Fibroblast of skin of back (primary cell): ENCODE data around the gene SALL3.

ENCODE experiments used
- DNase-seq: peaks from one replicate; pipeline ENCODE4 v3.0.0-alpha.2; 2013

The SALL3 gene

DNA sequence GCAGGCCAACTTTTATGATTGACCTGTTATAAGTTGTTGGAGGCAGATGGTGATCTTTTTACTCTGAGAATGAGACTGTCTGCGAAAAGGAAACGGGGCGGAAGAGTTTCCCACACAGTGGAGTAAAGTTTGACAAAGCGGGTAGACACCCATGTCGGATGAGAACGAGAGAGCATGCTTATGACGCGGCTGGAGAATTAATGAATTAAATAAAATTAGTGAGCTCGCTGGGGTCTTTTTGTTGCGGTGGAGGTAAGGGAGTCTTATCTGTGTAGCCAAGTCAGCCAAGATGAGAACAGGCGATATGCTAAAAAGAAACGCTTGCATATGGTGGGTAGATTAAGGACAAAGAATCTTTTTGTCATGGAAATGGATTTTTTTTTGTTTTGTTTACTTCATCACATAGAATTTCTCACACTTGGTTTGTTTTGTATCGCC lies 1.8 kb downstream of the SALL3 start:
- DNase-seq = no peak

DNA sequence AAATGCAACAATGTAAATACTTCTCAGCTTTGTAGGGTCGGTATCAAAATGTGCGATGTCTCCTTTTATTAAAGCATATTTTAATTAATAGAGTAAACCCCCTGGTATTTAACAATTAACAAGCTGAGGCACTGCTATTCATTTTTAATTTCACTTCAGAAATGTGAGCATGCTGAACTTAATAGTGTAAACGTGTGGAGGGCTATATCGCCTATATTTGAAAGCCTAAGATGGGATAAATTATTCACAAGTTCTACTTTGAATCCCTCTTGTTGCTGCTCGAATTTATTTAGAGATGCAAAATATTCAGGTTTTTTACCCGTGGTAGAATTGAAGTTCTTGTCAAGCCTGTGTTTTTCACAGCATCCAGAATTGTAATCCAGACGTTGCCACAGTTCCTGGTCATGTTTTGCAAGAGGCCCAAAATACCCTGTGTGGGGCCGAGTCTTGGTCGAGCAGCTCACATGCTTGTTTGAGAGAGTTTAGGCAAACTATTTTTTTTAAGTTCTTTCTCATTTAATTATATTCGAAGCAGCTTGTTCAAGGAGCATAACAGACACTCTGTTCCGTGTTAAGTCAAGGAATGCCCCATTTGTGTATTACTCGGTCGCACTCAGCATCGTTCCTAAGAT lies 2.5 kb downstream of the SALL3 start:
- no peak for DNase-seq

DNA sequence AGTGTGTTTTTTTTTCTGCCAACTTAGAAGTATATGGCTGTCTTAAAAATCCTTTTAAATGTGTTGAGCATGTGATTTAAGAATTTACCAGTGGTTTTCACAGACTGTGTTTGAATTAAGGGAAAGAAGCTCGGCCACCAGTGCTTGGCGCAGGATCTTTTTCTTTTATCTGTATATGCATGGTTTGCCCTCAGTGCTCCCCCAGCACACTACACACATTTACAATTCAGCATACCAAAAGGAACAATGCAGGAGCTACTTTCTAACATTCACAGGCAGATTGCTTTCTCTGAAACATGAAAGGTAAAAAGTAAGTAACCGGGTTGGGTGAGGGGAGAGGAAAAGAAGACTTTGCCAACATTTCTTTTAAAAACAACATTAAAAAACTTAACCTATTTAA lies 3.9 kb downstream of the SALL3 start:
- DNase-seq = no peak

DNA sequence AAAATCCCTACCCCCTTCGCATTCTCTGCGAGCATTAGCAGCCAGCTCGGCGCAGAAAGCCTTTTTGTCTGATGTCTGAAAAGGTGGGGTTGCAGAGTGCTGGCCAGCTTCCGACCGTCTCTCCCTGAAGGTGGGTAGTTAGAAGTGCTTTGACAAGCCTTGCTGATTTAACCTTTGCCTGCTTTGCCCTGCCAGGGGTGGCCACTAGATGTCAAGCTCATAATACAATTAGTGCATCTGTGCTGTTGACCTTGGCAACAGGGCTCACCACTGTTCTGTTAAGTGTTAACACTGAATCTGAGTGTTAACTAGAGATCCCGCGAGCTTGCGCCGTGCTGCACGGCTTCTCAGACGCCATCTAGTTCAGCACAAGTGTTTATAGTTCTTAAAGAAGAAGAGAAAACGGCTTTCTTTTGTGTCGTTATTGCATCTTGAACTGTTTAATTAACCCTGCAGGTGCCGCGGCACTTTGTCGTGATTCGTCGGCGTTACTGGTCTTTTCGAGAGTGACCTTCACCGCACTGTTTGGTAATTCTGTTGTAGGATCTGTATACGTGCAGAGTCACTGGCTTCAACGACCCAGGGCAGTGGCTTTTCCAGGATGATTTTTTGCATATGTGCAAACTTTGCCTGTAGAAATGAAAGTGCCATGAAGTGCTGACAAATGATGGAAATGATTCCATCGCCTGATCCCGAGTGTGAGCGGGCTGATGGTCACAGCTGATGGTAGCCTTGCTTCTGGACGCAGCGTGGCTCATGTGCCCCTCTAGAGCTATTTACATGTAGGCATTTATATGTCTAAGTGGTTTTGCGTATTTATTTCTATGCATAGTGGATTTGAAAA lies 5.5 kb downstream of the SALL3 start:
- no peak for DNase-seq

DNA sequence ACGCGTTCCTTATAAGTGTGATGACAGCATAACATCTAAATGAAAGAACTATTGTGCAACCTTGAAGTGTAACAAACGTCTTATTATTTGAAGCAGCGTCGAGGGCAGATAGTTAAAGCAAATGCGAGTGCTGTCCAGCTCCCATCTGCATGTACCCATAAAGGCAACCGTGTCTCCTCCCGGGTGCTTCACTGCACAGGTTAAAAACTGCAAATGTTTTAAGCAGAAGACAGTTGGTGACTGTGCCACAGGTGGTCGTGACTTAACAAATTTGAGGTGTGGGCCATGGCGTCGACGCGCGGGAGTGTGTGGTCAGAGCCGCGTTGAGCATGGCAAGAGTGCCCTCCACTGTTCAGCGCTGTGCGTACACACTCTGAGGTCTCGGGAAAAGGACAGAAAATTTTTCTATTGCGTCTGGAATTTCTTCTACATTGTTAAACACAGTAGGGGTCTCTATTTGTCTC lies 6.4 kb downstream of the SALL3 start:
- peak; percentile 7 for DNase-seq

DNA sequence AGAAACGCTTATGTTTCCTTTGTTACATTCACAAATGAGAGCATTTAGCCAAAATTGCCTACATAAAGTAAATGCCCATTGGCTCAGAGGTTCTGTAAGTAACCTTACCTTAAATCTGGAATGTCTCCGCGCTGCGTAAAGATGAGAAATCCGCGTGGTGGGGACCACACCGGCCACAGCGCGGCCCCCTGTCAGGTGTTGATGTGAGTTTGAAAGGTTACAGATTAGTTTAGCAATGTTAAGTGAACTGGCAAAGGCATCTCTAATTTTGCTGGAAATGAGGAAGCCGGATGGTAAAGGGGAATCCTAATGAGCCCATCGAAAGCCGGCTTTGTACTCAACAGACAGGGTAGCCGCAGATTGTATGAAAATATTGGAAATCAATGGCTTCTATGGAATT lies 11.8 kb downstream of the SALL3 start:
- no peak for DNase-seq

DNA sequence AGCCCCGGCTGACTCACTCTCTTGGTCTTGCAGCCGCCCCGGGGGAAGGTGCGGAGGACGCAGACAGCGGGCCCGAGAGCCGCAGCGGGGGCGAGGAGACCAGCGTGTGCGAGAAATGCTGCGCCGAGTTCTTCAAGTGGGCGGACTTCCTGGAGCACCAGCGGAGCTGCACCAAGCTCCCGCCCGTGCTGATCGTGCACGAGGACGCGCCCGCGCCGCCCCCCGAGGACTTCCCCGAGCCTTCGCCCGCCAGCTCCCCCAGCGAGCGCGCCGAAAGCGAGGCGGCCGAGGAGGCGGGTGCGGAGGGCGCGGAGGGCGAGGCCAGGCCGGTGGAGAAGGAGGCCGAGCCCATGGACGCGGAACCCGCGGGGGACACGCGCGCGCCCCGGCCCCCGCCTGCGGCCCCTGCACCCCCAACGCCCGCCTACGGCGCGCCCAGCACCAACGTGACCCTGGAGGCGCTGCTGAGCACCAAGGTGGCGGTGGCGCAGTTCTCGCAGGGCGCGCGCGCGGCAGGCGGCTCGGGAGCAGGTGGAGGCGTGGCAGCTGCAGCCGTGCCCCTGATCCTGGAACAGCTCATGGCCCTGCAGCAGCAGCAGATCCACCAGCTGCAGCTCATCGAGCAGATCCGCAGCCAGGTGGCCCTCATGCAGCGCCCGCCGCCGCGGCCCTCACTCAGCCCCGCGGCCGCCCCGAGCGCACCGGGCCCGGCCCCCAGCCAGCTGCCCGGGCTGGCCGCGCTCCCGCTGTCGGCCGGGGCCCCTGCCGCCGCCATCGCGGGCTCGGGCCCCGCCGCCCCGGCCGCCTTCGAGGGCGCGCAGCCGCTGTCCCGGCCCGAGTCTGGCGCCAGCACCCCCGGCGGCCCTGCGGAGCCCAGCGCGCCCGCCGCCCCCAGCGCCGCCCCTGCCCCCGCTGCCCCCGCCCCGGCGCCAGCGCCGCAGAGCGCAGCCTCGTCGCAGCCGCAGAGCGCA lies 12.7 kb downstream of the SALL3 start:
- DNase-seq = no peak

DNA sequence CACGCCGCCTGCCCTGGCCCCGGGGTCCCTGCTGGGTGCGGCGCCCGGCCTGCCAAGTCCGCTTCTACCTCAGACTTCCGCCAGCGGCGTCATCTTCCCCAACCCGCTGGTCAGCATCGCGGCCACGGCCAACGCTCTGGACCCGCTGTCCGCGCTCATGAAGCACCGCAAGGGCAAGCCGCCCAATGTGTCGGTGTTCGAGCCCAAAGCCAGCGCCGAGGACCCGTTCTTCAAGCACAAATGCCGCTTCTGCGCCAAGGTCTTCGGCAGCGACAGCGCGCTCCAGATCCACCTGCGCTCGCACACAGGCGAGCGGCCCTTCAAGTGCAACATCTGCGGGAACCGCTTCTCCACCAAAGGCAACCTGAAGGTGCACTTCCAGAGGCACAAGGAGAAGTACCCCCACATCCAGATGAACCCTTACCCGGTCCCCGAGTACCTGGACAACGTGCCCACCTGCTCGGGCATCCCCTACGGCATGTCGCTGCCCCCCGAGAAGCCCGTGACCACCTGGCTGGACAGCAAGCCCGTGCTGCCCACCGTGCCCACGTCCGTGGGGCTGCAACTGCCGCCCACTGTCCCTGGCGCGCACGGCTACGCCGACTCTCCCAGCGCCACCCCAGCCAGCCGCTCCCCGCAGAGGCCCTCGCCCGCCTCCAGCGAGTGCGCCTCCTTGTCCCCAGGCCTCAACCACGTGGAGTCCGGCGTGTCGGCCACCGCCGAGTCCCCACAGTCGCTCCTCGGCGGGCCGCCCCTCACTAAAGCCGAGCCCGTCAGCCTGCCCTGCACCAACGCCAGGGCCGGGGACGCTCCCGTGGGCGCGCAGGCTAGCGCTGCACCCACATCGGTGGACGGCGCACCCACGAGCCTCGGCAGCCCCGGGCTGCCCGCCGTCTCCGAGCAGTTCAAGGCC lies 13.7 kb downstream of the SALL3 start:
- DNase-seq = no peak

DNA sequence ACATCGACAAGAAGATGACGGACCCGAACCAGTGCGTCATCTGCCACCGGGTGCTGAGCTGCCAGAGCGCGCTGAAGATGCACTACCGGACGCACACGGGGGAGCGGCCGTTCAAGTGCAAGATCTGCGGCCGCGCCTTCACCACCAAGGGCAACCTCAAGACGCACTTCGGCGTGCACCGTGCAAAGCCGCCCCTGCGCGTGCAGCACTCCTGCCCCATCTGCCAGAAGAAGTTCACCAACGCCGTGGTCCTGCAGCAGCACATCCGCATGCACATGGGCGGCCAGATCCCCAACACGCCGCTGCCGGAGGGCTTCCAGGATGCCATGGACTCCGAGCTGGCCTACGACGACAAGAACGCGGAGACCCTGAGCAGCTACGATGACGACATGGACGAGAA lies 14.4 kb downstream of the SALL3 start:
- DNase-seq = no peak

DNA sequence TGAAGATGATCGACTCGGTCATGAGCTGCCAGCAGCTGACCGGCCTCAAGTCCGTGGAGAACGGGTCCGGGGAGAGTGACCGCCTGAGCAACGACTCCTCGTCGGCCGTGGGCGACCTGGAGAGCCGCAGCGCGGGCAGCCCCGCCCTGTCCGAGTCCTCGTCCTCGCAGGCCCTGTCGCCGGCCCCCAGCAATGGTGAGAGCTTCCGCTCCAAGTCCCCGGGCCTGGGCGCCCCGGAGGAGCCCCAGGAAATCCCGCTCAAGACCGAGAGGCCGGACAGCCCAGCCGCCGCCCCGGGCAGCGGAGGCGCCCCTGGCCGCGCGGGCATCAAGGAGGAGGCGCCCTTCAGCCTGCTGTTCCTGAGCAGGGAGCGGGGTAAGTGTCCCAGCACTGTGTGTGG lies 14.9 kb downstream of the SALL3 start:
- no peak for DNase-seq

DNA sequence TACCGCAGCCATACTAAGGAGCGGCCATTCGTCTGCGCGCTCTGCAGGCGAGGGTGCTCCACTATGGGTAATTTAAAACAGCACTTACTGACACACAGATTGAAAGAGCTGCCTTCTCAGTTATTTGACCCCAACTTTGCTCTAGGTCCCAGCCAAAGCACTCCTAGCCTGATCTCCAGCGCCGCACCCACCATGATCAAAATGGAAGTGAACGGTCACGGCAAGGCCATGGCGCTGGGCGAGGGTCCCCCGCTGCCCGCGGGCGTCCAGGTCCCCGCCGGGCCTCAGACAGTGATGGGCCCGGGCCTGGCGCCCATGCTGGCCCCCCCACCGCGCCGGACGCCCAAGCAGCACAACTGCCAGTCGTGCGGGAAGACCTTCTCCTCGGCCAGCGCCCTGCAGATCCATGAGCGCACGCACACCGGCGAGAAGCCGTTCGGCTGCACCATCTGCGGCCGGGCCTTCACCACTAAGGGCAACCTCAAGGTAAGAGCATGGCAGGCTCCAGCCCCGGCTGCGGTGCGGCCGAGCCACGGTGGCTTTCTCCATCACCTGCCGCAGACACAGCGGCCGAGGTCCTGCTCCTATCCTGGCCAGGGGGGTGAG lies 15.5 kb downstream of the SALL3 start:
- no peak for DNase-seq

DNA sequence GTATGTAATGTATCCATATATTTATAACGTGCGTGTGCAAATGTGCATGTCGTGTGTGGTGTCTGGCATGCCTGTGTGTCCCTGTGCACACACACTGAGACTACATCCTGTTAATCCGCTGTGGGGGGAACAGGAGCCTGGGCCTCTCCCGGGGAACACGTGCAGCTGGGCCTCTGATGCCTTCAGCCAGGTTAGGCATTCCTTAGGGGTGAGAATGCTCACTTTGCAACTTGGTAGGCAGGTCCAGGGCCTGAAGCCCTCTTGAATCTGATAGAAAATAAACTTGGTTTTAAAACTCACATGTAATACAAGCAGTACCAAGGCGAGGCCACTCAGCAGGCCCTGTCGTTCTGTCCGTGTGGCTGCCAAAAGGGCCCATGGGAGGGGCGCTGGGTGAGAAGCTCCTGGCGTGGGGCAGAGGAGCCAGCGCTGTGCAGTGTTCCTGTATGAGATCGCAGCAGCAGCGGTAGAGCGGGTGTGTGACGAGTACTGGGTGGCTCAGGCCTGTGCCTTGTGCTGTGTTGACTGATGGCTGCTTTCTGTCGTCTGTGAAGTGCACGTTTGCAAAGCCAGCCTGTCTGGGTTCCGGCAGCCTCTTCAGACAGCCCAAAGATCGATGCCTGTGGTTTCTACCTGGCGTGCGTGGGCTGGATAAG lies 16.2 kb downstream of the SALL3 start:
- no peak for DNase-seq

DNA sequence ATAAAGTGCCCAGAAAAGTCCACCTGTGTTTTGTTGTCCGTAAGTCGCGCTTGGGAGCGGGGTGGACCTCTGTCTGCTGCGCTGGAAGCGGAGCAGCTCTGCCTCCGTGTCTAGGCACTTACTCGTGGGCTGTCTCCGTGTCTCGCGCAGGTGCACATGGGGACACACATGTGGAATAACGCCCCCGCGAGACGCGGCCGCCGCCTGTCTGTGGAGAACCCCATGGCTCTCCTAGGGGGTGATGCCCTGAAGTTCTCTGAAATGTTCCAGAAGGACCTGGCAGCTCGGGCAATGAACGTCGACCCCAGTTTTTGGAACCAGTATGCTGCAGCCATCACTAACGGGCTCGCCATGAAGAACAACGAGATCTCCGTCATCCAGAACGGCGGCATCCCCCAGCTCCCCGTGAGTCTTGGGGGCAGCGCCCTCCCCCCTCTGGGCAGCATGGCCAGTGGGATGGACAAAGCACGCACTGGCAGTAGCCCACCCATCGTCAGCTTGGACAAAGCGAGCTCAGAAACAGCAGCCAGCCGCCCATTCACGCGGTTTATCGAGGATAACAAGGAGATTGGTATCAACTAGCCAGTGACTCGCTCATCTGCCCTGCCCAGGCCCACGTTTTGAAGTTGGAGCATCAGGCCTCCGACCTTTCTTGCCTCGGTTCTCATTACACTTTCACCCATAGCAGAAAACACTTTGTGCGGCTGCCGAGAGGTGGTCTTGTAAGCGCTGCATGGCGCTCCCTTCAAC lies 17.3 kb downstream of the SALL3 start:
- no peak for DNase-seq

DNA sequence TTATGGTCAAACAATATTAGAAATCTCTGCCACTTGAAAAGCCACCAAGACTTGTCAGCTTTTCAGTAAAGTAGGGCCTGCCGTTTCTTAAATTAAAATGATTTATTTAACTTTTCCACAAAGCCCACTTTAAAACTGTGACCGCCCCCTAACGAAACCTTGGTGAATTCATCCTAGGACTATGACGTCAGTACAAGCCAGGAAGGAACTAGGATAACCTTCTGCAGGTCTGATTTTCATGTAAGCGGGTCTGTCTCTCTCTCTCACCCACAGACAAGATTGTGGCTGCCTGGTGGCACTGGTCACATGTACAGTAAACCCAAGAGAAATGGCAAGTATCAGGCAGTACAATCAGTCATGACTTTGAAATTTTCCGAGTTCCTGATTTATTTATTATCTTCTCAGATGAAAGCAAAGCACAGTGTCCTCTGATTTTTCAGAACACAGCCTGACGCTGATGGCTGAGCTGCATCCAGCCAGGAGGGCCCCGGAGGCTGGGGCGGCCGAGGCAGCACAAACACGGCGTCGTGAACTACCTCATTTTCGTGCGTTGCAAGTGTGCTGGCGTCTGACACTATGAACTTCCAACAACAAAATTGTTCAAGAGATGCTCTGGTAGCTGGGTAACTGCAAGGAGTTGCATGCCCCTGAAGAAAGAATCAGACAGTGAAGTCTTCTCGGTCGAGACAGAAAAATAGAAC lies 18.9 kb downstream of the SALL3 start:
- no peak for DNase-seq

DNA sequence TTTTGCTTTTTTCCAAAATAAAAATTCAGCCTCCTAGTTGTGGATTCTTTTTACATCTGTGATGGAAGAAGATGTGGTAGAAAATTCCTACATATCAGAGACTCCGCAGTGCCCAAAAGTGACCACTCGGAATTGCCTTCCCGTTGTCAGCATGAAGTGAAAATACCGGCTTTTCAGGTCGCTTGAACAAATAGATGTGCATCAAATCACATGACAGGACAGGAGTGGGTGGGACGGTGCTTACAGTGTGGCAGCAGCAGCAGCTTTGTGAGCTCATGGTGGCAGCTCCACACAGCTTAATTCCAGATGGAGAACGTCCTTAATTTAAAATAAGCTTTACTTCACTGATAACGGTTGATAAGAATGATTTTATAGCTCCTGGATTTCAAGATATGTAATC lies 20.3 kb downstream of the SALL3 start:
- DNase-seq = no peak

DNA sequence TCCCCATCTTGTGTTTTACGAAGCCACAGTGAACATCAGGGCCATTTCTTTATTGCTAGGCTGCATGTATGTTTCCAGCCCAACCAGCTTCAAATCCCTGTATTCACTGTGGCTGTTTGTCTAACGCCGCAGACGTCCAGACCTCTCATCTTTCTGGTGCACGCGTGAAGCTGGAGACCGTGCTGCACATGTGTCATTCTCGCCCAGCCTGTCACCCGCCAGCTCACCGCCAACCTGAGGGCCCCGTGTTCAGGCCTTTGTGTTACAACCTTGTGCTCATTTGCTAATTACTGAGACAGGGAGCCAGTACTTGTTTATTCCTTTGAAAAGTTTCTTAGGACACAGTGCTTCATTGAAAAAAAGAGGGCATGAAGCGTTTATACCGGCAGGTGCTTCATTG lies 21.4 kb downstream of the SALL3 start:
- DNase-seq = no peak

DNA sequence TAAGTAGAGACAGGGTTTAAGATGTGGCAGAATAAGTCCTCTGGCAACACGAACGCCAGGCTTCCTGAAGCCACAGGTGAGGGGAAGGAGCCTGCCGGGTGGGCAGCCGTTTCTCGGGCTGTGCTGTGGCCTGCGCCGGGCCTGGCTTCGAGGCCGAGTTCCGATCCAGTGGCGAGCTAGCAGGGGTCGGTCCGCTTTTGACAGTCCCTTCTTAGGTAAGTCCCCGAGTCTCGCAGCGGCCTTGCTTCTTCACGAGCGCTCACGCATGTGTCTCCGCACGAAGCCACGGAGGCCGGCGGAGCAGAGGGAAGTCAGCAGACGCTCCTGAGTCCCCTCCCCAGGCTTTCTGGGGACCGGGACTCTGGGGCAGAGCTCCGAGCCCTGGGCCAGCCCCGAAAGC lies 26.0 kb downstream of the SALL3 start:
- no peak for DNase-seq

DNA sequence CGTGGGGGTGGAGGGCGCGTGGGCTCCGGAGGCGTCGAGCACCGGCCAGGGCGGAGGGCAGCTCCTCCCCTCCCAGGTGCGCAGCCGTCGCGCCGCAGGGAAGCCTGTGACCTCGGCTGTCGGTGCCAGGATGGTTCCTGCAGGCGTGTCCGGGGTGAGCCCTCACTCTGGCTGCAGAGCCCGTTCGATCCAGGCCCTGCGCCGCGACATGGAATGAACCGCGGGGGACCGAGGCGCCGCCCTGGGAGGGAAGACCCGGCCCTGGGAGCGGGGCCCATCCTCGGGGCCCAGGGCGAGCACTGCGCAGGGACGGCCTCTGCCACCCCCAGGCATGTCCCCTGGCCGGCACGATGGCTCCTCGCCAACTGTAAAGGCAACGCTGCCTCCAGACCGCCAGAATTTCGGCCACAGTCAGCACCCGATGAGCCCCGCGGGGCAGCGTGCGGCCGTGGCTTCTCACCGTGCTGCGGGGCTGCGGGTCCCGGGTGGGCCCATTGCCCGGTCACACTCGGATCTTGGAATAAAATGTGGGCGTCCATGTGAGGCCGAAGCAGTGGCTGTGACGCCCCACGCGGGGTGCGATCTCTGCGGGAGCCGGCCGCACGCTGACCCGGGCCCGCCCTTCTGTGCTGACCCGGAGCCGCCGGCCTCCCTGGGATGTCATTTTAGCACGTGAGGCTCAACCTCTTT lies 26.6 kb downstream of the SALL3 start:
- no peak for DNase-seq

DNA sequence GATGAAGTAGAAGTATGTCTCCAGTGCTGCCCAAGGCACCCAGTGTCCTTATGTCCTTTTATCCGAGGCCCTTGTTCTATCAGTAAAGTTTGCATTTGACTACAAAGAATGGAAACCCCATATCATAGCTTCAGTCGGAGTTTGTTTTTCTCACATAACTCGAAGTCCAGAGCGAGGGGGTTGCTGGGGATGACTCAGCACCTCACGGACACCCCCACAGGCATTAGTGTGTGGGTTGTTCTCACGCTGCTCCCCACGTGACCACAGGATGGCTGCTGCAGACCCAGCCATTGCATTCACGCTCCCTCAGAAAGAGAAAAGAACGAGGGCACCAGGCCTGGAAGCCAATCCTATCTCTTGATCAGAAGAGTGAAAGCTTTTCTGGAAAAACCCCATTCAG lies 27.8 kb downstream of the SALL3 start:
- no peak for DNase-seq
